ENCODE data around the gene PPP1R9A. TPM values are rescaled to one million over a fixed set of nuclear protein-coding genes. Genes with fewer than 3 reads are reported as not detected.

Gene PPP1R9A
- total and polyA plus RNA-seq, 8 donors, result 4.7 to 32.4 (median 16.8) TPM

- no peak for FAIRE-seq
- no peak for TF ChIP-seq CTCF (IDR thresholded peaks at IDR 0.05)
- Histone ChIP-seq H3K27ac (no peak overlapping the region), H3K27me3 (no peaks in the 10 kb centered on the region), H3K36me3 (no peaks in the 10 kb centered on the region), H3K4me3 (no peak overlapping the region), H3K4me1 (peaks cover 0 to 4% (median 0%) of the 10 kb centered on the region in 3 donors), H3K9me3 (no peaks in the 10 kb centered on the region)
- ATAC-seq, result no peak
- intact Hi-C loops (cut with DNase I), result no loop called here
- no peak for DNase-seq
Measured at GRCh38 chr7:95201727-95202126, 294.3 kb downstream of the PPP1R9A start.

GRCh38 chr7:95204618-95205017 is 297.2 kb downstream of the PPP1R9A start:
- no peak for FAIRE-seq
- H3K4me3 ChIP-seq, result no peak overlapping the region
- 94 to 99% methylated on average over 6 of the region's 6 CpGs for WGBS, 2 donors

GRCh38 chr7:95205665-95206225 is 298.4 kb downstream of the PPP1R9A start:
- FAIRE-seq, result no peak
- Histone ChIP-seq H3K4me3 (no peak overlapping the region), H3K27me3 (no peaks in the 10 kb centered on the region), H3K36me3 (no peaks in the 10 kb centered on the region), H3K27ac (no peak overlapping the region), H3K4me1 (peaks cover 0 to 4% (median 0%) of the 10 kb centered on the region in 3 donors), H3K9me3 (no peaks in the 10 kb centered on the region)
- TF ChIP-seq CTCF (IDR thresholded peaks at IDR 0.05), result no peak
- DNase-seq, result no peak
- ATAC-seq, result no peak
- 50 to 71% methylated on average over 1 of the region's 1 CpG for WGBS, 2 donors
- intact Hi-C loops (cut with DNase I), result no loop called here

More at GRCh38 chr7:95204618-95205017, 297.2 kb downstream of the PPP1R9A start:
- Histone ChIP-seq H3K36me3 (no peaks in the 10 kb centered on the region), H3K9me3 (no peaks in the 10 kb centered on the region), H3K4me1 (peaks cover 0 to 4% (median 0%) of the 10 kb centered on the region in 3 donors), H3K27me3 (no peaks in the 10 kb centered on the region), H3K27ac (no peak overlapping the region)
- no peak for ATAC-seq
- DNase-seq, result no peak
- no peak for TF ChIP-seq CTCF (IDR thresholded peaks at IDR 0.05)
- intact Hi-C loops (cut with DNase I), result no loop called here

GRCh38 chr7:95209276-95209675 is 301.9 kb downstream of the PPP1R9A start:
- no peak for ATAC-seq
- no peak for FAIRE-seq

More at GRCh38 chr7:95209276-95209675, 301.9 kb downstream of the PPP1R9A start:
- Histone ChIP-seq H3K4me1 (peaks cover 0 to 4% (median 0%) of the 10 kb centered on the region in 3 donors), H3K36me3 (no peaks in the 10 kb centered on the region), H3K9me3 (no peaks in the 10 kb centered on the region), H3K27ac (no peak overlapping the region), H3K4me3 (no peak overlapping the region), H3K27me3 (no peaks in the 10 kb centered on the region)
- 98 to 99% methylated on average over 2 of the region's 2 CpGs for WGBS, 2 donors
- intact Hi-C loops (cut with DNase I), result no loop called here
- no peak for DNase-seq
- TF ChIP-seq CTCF (IDR thresholded peaks at IDR 0.05), result no peak

All from pancreas (tissue), 10 donors.